Endodermal cell (in vitro differentiated cells): ENCODE data around the gene C2orf74. TPM values are rescaled to one million over a fixed set of nuclear protein-coding genes. Genes with fewer than 3 reads are reported as not detected.

Source experiments
- DNase-seq: peaks from one replicate; pipeline ENCODE4 v3.0.0-alpha.2; 2017
- H3K27ac ChIP-seq: 2 replicates; pipeline ENCODE4 v1.5.1; 2013; ENCODE audit warnings: mild to moderate bottlenecking, low read depth, low read length, moderate library complexity
- H3K27me3 ChIP-seq: 2 replicates; pipeline ENCODE4 v1.6.1; 2013; ENCODE audit warnings: mild to moderate bottlenecking, low read length, moderate library complexity; ENCODE audit not compliant: insufficient read depth, control insufficient read depth, poor library complexity, severe bottlenecking
- H3K36me3 ChIP-seq: 2 replicates; pipeline ENCODE4 v1.7.0; 2013; ENCODE audit warnings: mild to moderate bottlenecking, low read length, moderate library complexity; ENCODE audit not compliant: control insufficient read depth, insufficient read depth
- H3K4me1 ChIP-seq: one replicate; pipeline ENCODE4 v1.7.0; 2013; ENCODE audit warnings: low read length; ENCODE audit not compliant: control insufficient read depth, insufficient read depth
- H3K4me3 ChIP-seq: 2 replicates; pipeline ENCODE4 v1.5.1; 2013; ENCODE audit warnings: mild to moderate bottlenecking, low read length, moderate library complexity
- H3K9ac ChIP-seq: 2 replicates; pipeline ENCODE4 v1.6.1; 2013; ENCODE audit warnings: mild to moderate bottlenecking, low read length, moderate library complexity; ENCODE audit not compliant: poor library complexity, severe bottlenecking; ENCODE audit errors: extremely low read depth
- H3K9me3 ChIP-seq: 2 replicates; pipeline ENCODE4 v1.6.1; 2013; ENCODE audit warnings: mild to moderate bottlenecking, low read length, moderate library complexity; ENCODE audit not compliant: control insufficient read depth
- H3K27ac Mint-ChIP-seq: 2 replicates; pipeline ENCODE4 v1.8.0; 2020; ENCODE audit warnings: mixed read lengths
- H3K27me3 Mint-ChIP-seq: 2 replicates; pipeline ENCODE4 v1.8.0; 2021; ENCODE audit warnings: mild to moderate bottlenecking, mixed read lengths; ENCODE audit not compliant: insufficient read depth
- H3K36me3 Mint-ChIP-seq: 2 replicates; pipeline ENCODE4 v1.8.0; 2020; ENCODE audit warnings: low read depth, mixed read lengths
- H3K4me1 Mint-ChIP-seq: 2 replicates; pipeline ENCODE4 v1.8.0; 2020; ENCODE audit warnings: mixed read lengths
- H3K4me3 Mint-ChIP-seq: 2 replicates; pipeline ENCODE4 v1.8.0; 2020; ENCODE audit warnings: mild to moderate bottlenecking, moderate library complexity, mixed read lengths
- H3K9me3 Mint-ChIP-seq: 2 replicates; pipeline ENCODE4 v1.8.0; 2020; ENCODE audit warnings: mild to moderate bottlenecking, mixed read lengths
- WGBS, 2 experiments: methylation state at CpG; one replicate each; pipeline versions ENCODE4 v1.1.5 to v1.1.7; 2013; ENCODE audit warnings: missing lambda C conversion rate in 2 of 2, mixed read lengths in 1 of 2; ENCODE audit not compliant: insufficient coverage in 1 of 2, insufficient read length in 1 of 2; 5-methylcytosine and 5-hydroxymethylcytosine counted together
- total RNA-seq, 2 donors: library from RNA; stranded (reverse); fragmentation: NEBNext Ultra II Directional in 1 of 2; extraction: Animal tissue kit (Norgen Biotek cat#: 25700) in 1 of 2; gene quantifications; 2 replicates in 1 of 2; 3 replicates in 1 of 2; pipeline ENCODE4 v1.2.1, GENCODE V29; 2021
- TF ChIP-seq, protein P1 (sequence below): fragments of 200-600 bp; sonication (generic); conservative IDR thresholded peaks from 2 replicates; pipeline ENCODE4 v1.5.0; 2021; ENCODE audit warnings: antibody characterized with exemption, mild to moderate bottlenecking

Gene C2orf74
- total RNA-seq, 2 donors from 2014 or later, result 10.2 to 15.7 TPM

GRCh38 chr2:61134141-61134540, 27.8 kb upstream of the C2orf74 start:
- Histone ChIP-seq H3K36me3 (no peaks in the 10 kb centered on the region), H3K9me3 (no peaks in the 10 kb centered on the region), H3K9ac (no peak overlapping the region), H3K27ac (no peak overlapping the region), H3K4me1 (no peaks in the 10 kb centered on the region), H3K4me3 (no peak overlapping the region), H3K27me3 (no peaks in the 10 kb centered on the region)
- DNase-seq, result no peak
- 75 to 95% methylated on average over 4 of the region's 4 CpGs for WGBS, 2 experiments
- Mint-ChIP-seq H3K36me3 (no peaks in the 10 kb centered on the region), H3K9me3 (no peaks in the 10 kb centered on the region), H3K4me1 (no peaks in the 10 kb centered on the region), H3K4me3 (no peak overlapping the region), H3K27ac (no peak overlapping the region), H3K27me3 (peaks cover 4% of the 10 kb centered on the region)
- TF ChIP-seq, protein P1, sequence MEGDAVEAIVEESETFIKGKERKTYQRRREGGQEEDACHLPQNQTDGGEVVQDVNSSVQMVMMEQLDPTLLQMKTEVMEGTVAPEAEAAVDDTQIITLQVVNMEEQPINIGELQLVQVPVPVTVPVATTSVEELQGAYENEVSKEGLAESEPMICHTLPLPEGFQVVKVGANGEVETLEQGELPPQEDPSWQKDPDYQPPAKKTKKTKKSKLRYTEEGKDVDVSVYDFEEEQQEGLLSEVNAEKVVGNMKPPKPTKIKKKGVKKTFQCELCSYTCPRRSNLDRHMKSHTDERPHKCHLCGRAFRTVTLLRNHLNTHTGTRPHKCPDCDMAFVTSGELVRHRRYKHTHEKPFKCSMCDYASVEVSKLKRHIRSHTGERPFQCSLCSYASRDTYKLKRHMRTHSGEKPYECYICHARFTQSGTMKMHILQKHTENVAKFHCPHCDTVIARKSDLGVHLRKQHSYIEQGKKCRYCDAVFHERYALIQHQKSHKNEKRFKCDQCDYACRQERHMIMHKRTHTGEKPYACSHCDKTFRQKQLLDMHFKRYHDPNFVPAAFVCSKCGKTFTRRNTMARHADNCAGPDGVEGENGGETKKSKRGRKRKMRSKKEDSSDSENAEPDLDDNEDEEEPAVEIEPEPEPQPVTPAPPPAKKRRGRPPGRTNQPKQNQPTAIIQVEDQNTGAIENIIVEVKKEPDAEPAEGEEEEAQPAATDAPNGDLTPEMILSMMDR, result no peak

- Histone ChIP-seq H3K36me3 (no peaks in the 10 kb centered on the region), H3K27ac (no peak overlapping the region), H3K4me1 (no peaks in the 10 kb centered on the region), H3K9me3 (no peaks in the 10 kb centered on the region), H3K4me3 (no peak overlapping the region), H3K9ac (no peak overlapping the region), H3K27me3 (no peaks in the 10 kb centered on the region)
- Mint-ChIP-seq H3K36me3 (no peaks in the 10 kb centered on the region), H3K27ac (no peak overlapping the region), H3K4me3 (no peak overlapping the region), H3K27me3 (peaks cover 2% of the 10 kb centered on the region), H3K4me1 (no peaks in the 10 kb centered on the region), H3K9me3 (no peaks in the 10 kb centered on the region)
- WGBS, 2 experiments, result 62 to 70% methylated on average over 3 of the region's 3 CpGs
- TF ChIP-seq, protein P1, result peak; percentile 25
- DNase-seq, result no peak
These were observed 26.5 kb upstream of the C2orf74 start for GRCh38 chr2:61135510-61135909.

DNA sequence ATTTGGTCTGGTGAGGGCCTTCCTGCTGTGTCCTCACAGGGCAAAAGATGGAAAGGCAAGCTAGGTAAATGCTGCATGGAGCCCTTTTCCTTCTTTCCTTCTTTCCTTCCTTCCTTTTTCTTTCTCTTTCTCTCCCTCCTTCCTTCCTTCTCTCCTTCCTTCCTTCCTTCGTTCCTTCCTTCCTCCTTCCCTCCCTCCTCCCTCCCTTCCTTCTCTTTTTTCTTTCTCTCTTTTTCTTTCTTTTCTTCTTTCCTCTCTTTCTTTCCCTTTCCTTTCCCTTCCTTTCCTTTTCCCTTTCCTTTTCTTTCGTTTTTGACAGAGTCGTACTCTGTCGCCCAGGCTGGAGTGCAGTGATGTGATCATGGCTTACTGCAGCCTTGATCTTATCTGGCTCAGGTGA, 23.1 kb upstream of the C2orf74 start:
- H3K4me3 ChIP-seq, result no peak overlapping the region
- no peaks in the 10 kb centered on the region for H3K4me1 ChIP-seq
- H3K27me3 ChIP-seq, result no peaks in the 10 kb centered on the region
- peaks cover 2% of the 10 kb centered on the region for H3K27me3 Mint-ChIP-seq
- no peaks in the 10 kb centered on the region for H3K36me3 Mint-ChIP-seq
- no peaks in the 10 kb centered on the region for H3K4me1 Mint-ChIP-seq
- no peak overlapping the region for H3K27ac ChIP-seq
- TF ChIP-seq, protein P1, result no peak
- no peak for DNase-seq
- no peak overlapping the region for H3K27ac Mint-ChIP-seq
- no peak overlapping the region for H3K9ac ChIP-seq
- WGBS, 2 experiments, result 92 to 94% methylated on average over 4 of the region's 4 CpGs
- H3K36me3 ChIP-seq, result no peaks in the 10 kb centered on the region
- H3K4me3 Mint-ChIP-seq, result no peak overlapping the region
- no peaks in the 10 kb centered on the region for H3K9me3 Mint-ChIP-seq
- H3K9me3 ChIP-seq, result no peaks in the 10 kb centered on the region
